Measurements from ENCODE around the gene SERINC1.

Gene SERINC1

DNA sequence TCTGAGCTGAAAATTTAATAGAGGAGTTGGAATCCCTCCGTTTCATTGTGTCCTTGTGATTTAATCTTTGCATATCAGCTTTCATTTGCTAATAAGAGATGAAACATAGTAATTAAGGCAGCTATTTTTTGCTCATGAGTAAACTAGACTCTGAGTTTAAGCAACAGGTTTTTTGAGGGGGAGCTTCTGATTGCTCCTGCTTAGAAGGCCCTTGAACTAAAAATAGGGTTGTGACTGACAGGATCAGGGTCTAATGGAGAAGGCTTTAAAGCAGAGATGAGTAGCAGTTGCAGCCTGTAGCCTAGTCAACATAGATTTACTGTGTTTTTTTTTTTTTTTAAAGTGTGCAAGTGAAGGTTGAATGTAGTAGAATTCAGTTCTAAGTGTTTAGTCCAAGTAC is 54.8 kb downstream of the SERINC1 start:
- TF ChIP-seq, protein P1, sequence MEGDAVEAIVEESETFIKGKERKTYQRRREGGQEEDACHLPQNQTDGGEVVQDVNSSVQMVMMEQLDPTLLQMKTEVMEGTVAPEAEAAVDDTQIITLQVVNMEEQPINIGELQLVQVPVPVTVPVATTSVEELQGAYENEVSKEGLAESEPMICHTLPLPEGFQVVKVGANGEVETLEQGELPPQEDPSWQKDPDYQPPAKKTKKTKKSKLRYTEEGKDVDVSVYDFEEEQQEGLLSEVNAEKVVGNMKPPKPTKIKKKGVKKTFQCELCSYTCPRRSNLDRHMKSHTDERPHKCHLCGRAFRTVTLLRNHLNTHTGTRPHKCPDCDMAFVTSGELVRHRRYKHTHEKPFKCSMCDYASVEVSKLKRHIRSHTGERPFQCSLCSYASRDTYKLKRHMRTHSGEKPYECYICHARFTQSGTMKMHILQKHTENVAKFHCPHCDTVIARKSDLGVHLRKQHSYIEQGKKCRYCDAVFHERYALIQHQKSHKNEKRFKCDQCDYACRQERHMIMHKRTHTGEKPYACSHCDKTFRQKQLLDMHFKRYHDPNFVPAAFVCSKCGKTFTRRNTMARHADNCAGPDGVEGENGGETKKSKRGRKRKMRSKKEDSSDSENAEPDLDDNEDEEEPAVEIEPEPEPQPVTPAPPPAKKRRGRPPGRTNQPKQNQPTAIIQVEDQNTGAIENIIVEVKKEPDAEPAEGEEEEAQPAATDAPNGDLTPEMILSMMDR (conservative IDR thresholded peaks at IDR 0.05) = no peak
- no peak overlapping the region for H3K27ac ChIP-seq

DNA sequence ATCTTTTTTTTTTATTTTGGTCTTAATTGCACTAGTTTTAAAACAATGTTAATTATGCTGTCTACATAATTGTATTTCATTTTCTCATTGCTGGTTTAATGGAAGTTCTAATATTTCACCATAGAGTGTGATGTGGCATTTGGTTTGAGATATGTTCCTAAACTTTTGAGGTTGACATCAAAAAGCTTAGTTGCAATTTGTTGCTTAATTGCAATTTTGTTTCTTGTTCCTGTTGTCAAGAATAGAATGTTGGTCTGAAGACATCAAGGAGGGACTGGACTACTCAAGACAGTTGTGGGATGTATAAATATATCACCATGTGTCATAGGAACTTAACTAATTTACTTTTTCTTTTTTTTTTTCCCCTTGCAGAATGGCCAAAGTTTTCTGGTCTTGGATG is 59.6 kb downstream of the SERINC1 start:
- H3K27ac ChIP-seq = no peak overlapping the region
- TF ChIP-seq, protein P1 (conservative IDR thresholded peaks at IDR 0.05) = no peak

GRCh38 chr6:122408702-122409458 is 62.7 kb downstream of the SERINC1 start:
- TF ChIP-seq, protein P1 (conservative IDR thresholded peaks at IDR 0.05) = no peak
- H3K27ac ChIP-seq = no peak overlapping the region

GRCh38 chr6:122408240-122408639 is 63.4 kb downstream of the SERINC1 start:
- TF ChIP-seq, protein P1 (conservative IDR thresholded peaks at IDR 0.05) = no peak
- no peak overlapping the region for H3K27ac ChIP-seq

DNA sequence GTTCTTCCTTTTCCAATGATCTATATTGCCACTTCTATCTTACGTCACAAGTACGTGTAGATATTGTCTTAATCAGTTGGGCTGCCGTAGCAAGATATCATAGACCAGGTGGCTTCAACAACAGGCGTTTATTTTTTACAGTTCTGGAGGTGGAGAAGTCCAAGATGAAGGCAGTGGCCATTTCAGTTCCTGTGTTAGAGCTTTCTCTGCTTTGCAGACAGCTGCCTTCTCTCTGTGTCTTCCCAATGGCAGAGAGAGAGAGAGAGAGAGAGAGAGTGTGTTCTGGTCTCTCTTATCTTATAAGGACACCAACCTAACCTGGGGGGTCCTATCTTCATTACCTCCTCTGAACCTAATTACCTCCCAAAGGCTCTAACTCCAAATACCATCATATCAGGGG is 63.9 kb downstream of the SERINC1 start:
- no peak overlapping the region for H3K27ac ChIP-seq
- TF ChIP-seq, protein P1 (conservative IDR thresholded peaks at IDR 0.05) = no peak

DNA sequence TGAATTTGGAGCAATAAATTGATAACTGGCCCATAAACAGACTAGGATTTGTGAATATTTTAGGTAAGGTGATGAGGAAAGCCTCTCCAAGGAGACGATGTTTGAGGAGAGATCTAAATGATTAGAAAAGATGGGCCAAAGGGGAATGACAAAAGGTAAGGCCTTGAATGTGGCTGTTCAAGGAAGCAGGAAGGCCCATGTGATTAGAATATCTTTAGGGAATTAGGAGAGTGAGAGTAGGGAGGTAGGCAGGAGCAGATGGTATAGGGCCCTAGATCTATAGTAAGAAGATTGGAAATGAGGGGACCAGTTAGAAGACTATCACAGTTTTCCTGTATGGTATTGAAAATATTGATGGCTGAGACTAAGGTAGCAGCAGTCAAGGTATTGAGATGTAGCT is 65.4 kb downstream of the SERINC1 start:
- no peak overlapping the region for H3K27ac ChIP-seq
- TF ChIP-seq, protein P1 (conservative IDR thresholded peaks at IDR 0.05) = no peak

DNA sequence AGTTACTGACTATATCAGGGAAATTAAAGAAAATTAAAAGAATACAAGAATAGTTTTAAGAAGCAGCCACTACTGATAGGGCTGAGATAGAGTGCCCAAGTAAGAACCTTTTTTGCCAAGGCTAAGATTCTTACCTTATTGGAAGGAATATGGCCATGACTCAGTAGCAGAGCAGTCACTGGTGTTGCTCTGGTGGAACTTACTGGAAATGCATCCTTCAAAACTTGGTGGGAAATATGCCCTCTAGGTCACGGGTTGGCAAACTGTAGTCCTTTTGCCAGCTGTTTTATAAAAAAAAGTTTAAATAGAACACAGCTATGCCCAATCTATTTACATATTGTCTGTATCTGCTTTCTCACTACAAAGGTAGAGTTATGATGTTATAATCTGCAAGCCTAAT is 66.2 kb downstream of the SERINC1 start:
- TF ChIP-seq, protein P1 (conservative IDR thresholded peaks at IDR 0.05) = no peak
- no peak overlapping the region for H3K27ac ChIP-seq

Measured in VCaP (cell line).